Left ventricle myocardium superior (tissue), 1 donor: ENCODE measurements around the gene FBXO36. TPM values are rescaled to one million over a fixed set of nuclear protein-coding genes. Genes with fewer than 3 reads are reported as not detected.
A peak's percentile ranks its signal among the peaks of the same experiment; 100 is the strongest.
"Not testable (repeated sequence)": the region's sequence is repeated elsewhere in the genome, so short reads cannot be mapped to it uniquely, and the experiment has no call there.

Source experiments
- ATAC-seq: fragments of 200-7000 bp; cut with Tn5 transposase; one replicate; pipeline ENCODE4 v1.9.1; 2020; ENCODE audit warnings: mild to moderate bottlenecking, moderate library complexity
- DNase-seq: peaks from one replicate; pipeline ENCODE4 v3.0.0-alpha.2; 2020
- intact Hi-C: fragments of 100-400 bp; cut with micrococcal nuclease; formaldehyde crosslinking; loops from one replicate; pipeline ENCODE4 v1.11.0; 2022
- total RNA-seq: library from RNA; stranded (reverse); fragmentation: NEBNext Ultra II Directional; extraction: Animal tissue kit (Norgen Biotek cat#: 25700); gene quantifications from one replicate; pipeline ENCODE4 v1.2.1, GENCODE V29; 2021
- donor health status: DM: no; HTN: yes; CAD: no; lungs with severe emphysema.

The FBXO36 gene
- total RNA-seq, 1 donor from 2014 or later = 0.55 TPM

DNA sequence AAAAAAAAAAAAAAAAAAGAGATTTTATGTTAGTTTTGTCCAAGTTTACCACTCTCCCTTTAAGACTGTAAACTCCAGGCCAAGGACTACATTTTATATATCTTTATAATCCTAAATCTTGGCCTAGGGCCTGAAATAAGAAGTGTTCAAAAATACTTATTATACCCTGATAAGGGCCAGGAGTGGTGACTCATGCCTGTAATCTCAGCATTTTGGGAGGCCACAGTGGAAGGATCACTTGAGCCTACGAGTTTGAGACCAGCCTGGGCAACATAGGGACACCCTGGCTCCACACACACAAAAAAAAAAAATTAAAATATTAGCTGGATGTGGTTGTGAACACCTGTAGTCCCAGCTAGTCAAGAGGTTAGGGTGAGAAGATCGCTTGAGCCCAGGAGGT, 13.2 kb upstream of the FBXO36 start:
- DNase-seq = no peak
- peak; percentile 15 for ATAC-seq
- intact Hi-C loops = no loop called here

DNA sequence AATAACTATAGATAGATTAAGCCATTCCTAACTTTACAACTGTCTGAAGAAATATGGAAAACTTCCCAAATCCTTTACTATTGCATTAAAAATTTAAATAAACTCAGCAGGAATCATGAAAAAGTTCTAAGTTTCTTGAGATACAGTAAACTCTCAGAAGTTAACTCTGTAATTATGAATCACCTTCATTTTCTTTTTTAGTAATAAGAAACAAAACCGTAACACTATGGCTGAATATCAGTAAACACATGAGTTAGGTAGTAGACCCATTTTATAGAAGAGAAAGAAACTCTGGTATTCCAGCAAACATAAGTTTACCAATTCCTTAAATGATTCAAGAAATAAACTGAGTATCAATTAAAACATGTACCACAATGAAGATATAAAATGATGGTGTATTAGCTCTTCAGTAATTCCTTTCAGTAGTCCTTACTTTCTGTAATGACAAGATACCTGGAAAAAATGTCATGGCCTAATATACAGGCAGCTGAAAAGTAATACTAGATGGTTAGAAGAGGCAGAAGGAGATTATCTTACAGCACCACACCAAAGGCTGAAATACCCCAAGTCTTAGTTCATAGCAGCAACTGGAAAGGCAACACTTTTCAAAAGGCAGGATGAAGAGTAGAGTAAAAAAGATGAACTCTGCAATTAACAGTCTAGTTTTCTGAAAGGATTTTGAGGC, 12.0 kb upstream of the FBXO36 start:
- DNase-seq = no peak
- no peak for ATAC-seq
- intact Hi-C loops = loop anchor here (10.0 kb wide), 1 partner anchor 105 kb away; no protein-coding TSS in a partner anchor

DNA sequence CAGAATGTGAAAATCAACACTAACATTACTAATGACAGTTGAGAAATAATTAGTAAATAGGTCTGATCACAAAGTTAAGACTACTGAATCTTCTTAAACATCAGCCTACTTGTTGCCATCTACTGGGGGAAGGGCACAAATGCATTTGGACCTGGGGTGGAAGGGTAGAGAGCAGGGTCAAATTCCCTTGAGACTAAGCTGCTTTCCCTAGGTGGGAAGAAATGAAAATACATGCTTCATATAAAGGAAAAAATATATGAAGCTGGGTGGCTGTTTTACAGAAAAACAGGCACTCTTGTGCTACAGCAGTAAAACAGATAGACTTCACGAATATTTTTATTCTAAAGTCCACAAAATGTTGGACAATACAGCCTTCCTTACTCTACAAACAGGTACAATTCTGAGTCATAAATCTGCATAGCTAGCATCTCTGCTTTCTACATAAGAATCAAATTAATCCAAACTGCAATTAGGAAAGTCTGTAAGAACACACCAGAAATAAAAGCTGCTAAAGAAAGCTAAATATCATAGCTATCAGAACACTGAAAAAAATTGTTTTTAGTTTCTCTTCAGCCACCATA, 11.4 kb upstream of the FBXO36 start:
- ATAC-seq = peak; percentile 40
- no peak for DNase-seq
- intact Hi-C loops = loop anchor here (10.0 kb wide), 1 partner anchor 106 kb away; no protein-coding TSS in a partner anchor

DNA sequence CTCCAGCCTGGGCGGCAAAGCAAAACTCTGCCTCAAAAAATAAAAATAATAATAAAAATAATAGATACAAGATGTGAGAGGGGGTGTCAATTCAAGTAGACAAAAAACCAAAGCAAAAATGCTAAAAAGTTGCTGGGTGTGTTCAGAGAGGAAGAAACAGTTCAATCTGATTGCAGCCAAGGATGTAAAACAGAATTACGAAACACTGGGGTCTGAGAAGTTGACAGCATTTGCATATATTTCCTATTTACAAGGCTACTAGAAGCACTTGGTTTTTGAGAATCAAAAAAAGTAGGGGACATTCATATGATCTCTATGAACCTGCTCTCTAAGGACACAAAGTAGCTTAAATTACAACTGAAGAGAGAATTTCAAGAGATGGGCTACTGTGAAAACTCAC, 8.1 kb upstream of the FBXO36 start:
- DNase-seq (no peak), ATAC-seq (no peak)
- intact Hi-C loops = loop anchor here (10.0 kb wide), 1 partner anchor 109 kb away; no protein-coding TSS in a partner anchor

DNA sequence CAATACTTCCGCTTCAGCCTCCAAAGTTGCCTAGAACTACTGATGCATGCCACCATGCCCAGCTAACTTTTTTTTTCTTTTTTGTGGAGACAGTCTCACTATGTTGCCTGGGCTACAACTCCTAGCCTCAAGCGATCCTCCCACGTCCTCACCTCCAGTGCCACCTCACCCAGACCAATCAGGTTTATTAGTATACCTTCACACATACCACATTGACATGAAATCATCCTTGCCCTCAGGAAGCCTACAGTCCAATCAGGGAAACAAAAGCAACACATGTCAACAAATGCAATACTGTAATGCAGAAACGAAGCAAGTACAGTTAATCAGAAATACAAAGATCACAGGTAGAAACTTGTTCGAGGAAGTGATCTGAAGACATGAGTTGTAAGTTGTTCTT, 4.5 kb upstream of the FBXO36 start:
- DNase-seq = no peak
- intact Hi-C loops = loop anchor here (10.0 kb wide), 1 partner anchor 113 kb away; no protein-coding TSS in a partner anchor

DNA sequence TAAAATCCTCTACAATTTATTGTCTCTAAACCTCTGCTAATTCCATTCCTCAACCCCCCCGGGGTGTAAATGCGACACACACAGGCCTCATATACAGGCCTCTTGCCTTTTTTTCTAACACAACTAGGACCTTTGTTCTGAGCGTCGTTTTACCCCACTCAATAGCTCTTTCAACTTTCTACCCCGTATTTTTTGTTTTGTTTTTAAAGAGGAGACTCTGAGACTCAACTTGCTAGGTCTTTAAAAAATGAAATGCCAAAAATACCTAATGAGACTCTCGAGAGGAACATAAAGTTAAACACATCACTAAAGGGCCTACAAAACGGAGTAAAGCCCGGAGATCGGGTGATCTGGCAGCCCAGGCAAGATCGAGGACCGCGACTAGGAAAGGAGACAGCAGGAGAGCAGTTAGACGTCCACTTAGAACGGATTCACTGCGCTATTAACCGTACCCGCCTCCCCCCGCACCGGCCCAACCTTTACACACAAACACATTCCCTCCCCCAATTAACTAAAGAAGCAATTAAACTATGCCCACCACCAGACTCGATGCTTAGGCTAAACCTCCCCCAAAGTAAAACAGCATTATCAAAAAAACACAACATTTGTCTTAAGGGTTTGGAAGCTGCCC, 2.2 kb upstream of the FBXO36 start:
- intact Hi-C loops = no loop called here
- no peak for ATAC-seq
- no peak for DNase-seq

More for the DNA sequence above, 4.5 kb upstream of the FBXO36 start:
- no peak for ATAC-seq

DNA sequence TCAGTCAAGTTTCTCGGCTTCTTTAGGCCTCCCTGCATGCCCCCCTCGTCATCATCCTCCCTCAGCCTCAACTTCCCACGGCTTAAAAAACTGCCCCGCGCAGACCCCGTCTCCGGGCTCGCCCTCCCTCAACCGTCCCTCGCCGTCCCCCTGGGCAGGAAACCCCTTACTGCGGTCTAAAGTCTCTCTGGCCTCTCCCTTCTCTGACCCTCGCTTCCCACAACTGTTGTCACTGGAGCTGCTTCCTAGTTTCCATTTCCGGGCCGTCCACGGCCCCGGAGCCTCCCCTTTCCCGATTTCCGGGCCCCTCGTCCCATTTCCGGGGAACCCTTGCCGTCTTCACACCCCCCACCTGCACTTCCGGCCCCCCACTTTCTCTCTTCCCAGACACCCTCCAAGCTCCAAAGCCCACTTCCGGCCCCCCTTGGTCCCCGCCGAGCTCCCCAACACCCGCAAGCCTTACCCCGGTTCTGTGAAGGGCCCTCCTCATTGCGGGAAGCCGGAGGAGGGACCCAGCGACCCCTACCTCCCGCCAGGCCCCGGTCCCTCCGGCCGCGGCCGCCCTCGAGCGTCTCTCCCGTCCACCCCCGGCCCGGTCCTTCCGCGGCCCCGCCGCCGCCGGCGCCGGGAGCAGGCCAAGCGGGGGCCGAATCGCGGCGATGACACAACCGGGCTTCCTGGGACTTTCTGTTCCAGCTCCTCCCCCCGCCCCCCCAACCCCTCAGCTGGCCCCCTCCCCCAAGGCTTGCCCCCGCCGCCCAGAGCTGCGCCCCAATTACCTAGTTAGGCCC, 1.0 kb upstream of the FBXO36 start:
- intact Hi-C loops = no loop called here

DNA sequence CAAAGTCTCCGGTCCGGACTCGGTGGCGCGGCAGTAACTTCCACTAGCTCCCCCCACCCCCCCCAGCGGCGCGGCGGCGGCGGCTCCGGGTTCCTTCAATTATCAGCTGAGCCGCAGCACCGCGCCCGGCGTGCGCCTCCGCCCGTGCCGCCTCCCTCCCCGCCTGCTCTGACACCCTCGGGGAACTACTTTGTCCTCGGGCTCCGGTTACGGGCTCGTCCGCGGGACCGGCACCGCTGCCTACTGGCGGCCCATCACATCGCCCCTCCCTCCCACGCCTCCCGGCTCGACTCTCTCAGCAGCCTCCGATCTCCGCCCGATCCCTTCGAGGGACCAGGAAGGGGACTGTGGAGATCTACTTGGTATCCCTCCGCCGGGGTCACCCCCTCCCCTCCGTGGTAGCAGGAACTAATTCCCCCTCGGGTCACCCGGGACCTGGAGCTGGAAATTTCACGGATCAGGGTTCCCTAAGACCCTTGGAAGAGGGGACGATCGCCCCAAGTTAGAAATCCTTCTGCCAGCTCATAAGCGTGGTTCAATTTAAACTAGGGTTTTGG, 333 bp upstream of the FBXO36 start, which contains the start of gene TRIP12:
Gene TRIP12, minus strand, starts transcription at position 118 of the 557 bp plus-strand sequence. CDS start 41,930 bp downstream, outside the sequence.
- ATAC-seq (peak; percentile 92), DNase-seq (peak; percentile 94)
- intact Hi-C loops = no loop called here

More for the DNA sequence above, 1.0 kb upstream of the FBXO36 start:
- ATAC-seq = peak; percentile 51
- peak; percentile 75 for DNase-seq

DNA sequence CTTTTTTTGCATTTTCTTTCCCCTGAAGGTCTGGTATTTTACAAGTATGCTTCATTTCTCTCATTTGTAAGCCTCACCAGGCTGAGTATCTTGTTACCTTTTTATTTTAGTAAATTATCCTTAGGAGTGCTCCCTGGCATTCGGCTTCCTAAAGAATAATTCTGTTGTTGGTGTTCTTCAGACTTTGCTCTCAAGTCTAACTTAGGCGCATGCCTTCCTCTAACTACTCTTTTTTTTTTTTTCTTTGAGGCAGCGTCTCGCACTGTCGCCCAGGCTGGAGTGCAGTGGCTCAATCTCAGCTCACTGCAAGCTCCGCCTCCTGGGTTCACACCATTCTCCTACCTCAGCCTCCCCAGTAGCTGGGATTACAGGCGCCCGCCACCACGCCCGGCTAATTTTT, 2.2 kb downstream of the FBXO36 start:
- DNase-seq, intact Hi-C loops, ATAC-seq: not testable (repeated sequence)

DNA sequence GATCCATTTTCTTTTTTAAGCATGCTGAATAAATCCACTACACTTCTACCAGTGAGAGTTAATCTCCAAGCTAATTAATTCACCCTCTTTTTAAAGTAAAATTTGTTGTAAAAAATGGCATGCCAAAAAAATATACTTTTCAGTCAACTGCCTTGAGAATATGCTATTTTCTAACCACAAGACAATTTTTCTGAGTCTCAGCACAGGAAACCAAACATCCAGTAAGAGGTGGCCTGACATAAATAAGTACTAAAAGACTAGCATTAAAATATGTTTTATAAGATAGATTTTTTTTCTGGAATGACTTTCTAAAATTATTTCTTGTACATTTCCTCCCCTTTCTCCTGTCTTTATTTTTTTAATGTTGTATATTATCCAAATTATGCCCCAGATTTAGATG, 2.9 kb downstream of the FBXO36 start:
- intact Hi-C loops = no loop called here
- DNase-seq = no peak
- ATAC-seq = no peak

DNA sequence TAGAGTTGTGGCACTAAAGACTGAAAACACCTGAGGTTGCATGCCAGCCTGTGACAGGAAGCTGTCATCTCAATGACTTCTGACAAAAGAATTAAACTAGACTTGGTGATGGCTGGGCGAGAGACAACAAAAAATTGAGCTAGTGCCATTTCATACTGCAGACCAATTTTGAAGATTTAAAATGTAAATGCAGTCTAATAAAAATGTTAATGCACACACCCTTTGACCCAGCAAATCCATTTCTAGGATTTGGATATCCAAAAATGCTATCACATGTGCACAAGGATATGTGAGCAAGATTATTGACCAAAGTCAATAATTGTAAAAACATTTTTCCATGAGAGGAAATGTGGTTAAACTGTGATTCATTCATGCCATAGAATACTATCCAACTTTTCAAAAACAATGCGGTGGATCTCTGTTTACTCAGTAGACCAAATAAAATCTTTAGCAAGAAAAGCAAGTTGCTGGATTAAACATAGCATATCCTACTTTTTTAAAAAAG, 5.6 kb downstream of the FBXO36 start:
- no peak for DNase-seq
- ATAC-seq = no peak
- intact Hi-C loops = no loop called here

DNA sequence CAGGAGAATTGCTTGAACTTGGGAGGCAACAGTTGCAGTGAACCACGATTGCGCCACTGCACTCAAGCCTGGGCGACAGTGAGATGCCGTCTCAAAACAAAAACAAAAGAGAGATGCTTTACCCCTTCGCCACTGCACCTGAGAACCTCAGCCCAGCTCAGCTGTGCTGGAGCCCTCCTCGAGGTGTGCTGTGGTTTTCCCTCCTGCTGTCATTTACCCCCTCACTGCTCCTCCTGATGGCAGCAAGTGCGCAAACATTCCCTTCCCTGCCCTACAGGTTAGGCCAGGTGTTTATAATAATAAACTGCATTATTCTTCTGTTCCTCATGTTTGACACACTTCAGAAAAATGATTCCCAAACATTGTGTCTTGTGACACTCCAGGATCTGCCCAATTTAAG, 8.4 kb downstream of the FBXO36 start:
- ATAC-seq = no peak
- no peak for DNase-seq
- intact Hi-C loops = no loop called here

DNA sequence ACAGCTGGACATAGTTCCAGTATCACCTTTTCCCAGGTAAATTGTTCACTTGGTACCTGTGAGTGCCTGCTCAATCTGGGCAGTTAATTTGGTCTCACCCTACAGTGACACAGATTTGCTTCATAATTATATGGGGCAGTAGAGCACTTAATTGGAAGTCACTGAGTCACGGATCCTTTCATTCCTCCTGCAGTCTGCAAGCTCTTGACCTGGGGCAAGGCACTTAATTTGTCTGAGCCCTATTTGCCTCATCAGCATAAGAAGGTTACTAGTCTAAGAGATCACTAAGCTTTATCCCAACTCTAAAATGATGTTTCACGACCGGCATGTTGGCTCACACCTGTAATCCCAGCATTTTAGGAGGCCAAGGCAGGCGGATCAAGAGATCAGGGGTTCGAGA, 8.9 kb downstream of the FBXO36 start:
- no peak for ATAC-seq
- DNase-seq = no peak
- intact Hi-C loops = no loop called here

DNA sequence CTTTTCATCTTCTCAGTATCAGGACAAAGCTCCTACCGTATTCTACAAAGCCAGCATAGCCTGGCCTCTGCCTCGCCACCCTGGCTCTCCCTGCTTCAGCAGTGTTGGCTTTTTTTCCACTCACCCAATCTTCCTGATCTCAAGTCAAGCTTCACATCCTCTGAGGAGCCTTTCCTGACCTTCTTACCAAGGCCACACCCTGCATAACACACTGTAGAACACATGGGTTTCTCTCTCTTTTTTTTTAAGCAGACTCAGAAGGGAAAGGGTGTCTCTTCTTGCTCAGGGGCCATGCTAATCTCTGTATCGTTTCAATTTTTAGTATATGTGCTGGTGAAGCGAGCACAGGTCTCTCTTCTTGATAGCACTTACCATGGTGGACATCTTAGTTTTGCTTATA, 15.2 kb downstream of the FBXO36 start:
- no peak for ATAC-seq
- DNase-seq = no peak
- intact Hi-C loops = no loop called here

DNA sequence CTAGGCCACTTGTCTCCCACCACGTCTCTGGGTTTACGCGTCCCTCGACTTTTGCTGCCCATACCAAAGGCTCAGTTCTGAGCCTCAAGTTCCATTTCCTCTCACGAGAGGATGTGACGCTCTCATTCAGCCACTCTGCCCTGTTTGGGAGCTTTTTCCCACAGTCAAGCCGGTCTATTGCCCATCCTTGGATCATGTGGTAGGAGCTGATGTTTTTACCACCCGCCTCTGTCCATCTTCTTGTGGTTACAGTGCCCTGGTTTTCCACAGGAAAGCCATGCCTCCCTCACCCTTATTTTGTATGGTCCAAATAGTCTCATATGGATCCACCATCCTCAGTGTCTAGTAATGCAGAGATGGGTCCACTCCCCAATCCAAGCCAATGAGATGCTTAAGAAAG, 20.4 kb downstream of the FBXO36 start:
- ATAC-seq = no peak
- intact Hi-C loops = no loop called here

DNA sequence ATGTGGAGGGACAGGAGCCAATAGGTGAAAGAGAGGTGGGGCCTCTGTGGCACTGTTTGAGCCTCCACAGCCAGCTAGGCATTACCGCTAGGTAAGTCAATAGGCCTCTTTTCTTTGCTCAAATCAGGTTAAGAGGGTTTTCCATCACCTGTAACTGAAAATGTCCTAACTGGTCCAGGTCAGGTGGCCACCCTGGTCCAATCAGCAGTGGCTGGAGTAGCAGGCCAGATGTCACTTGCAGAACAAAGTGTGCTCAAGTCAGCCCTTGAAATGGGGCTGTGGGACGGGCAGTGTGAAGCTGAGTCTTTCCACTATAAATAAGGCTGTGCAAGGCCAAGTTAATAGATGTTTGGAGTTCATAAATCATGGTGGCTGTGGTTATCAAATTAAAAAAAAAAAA, 20.9 kb downstream of the FBXO36 start:
- intact Hi-C loops = no loop called here
- DNase-seq (no peak), ATAC-seq (no peak)

More for the DNA sequence above, 20.4 kb downstream of the FBXO36 start:
- no peak for DNase-seq

DNA sequence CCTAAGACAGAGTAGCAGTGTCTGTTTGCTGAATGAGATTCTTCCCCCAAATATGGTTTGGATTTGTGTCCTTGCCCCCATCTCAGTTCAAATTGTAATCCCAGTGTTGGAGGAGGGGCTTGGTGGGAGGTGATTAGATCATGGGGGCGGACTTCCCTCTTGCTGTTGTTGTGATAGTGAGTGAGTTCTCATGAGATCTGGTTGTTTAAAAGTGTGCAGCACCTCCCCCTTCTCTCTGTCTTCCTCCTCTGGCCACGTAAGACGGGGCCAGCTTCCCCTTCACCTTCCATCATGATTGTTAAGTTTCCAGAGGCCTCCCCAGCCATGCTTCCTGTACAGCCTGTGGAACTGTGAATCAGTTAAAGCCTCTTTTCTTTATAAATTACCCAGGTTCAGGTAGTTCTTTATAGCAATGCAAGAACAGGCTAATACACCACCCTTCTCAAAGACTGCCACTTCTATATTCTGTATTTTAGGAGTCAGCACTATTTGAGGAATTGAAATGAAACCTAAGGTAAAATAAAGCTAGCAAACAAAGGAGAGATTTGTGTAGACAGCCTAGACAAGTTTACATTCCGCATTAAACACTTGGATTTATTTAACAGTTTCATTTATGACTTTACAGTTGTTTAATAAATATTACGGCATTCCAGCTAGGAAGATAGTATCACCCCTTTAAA, 21.6 kb downstream of the FBXO36 start:
- DNase-seq (no peak), ATAC-seq (no peak)
- intact Hi-C loops = no loop called here

DNA sequence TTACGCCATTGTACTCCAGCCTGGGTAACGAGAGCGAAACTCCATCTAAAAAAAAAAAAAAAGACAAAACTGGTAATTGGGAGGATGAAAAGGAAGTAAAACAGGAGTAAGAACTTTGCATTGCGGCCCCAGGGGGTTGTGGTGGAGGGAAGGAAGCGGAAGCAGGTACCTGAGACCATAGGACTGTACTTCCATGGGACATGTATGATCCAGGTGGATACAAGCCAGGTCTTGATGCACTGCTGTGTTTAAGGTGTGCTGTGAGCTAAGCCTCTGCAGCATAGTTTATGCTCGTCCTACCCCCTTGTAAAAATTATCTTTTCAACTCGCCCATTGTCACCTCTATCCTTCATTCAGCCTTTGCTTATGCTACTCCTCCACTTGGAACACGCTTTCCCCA, 23.7 kb downstream of the FBXO36 start:
- intact Hi-C loops = no loop called here
- no peak for DNase-seq

More for the DNA sequence above, 23.7 kb downstream of the FBXO36 start:
- ATAC-seq = no peak
